GM18519 (cell line): Measurements from ENCODE around the gene CDYL.

Experiments
- ATAC-seq: cut with Tn5 transposase; IDR thresholded peaks from one replicate; pipeline ENCODE4 v1.9.1; 2021; ENCODE audit warnings: mild to moderate bottlenecking, moderate library complexity; ENCODE audit not compliant: unreplicated experiment, low FRiP score

The CDYL gene, protein sequence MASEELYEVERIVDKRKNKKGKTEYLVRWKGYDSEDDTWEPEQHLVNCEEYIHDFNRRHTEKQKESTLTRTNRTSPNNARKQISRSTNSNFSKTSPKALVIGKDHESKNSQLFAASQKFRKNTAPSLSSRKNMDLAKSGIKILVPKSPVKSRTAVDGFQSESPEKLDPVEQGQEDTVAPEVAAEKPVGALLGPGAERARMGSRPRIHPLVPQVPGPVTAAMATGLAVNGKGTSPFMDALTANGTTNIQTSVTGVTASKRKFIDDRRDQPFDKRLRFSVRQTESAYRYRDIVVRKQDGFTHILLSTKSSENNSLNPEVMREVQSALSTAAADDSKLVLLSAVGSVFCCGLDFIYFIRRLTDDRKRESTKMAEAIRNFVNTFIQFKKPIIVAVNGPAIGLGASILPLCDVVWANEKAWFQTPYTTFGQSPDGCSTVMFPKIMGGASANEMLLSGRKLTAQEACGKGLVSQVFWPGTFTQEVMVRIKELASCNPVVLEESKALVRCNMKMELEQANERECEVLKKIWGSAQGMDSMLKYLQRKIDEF

DNA sequence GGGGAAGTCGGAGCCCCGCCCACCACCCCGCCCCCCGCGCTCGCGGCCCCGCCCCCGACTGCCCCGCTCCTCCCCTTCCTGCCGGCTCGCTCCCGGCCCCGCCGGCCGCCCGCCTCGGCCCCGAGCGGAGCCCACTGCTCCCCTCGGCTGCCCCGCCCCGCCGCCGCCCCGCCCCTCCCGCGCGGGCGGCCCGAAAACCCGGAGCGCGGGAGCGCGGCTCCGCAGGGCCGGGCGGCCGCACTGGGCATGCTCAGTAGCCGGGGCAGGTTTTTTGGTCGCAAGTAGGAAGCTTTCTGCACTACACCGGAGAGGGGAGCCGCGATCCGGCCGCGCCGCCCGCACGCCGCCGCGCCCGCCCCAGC lies at the start of gene CDYL:
CDYL (plus strand) TSS at position 274 of the 362 bp plus-strand sequence. CDS start 380 bp downstream, outside the sequence.
- ATAC-seq: peak; percentile 54

DNA sequence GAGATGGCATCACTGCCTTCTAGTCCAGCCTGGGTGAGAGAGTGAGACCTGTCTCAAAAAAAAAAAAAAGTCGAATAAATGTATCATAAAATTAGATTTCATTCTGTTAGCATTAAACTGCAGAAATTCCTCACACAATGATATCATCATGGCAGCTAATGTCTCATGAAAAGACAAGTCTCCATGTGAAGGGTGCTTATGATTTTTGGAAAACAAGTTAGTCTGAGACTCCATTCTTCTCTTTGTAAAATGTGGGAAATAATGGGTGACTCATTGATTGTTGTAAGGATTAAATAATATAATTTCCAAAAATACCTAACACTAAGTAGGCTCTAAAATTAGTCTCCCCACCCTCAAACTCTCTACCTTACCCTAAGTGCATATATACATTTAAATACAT lies 49.6 kb upstream of the CDYL start:
- ATAC-seq: no peak

DNA sequence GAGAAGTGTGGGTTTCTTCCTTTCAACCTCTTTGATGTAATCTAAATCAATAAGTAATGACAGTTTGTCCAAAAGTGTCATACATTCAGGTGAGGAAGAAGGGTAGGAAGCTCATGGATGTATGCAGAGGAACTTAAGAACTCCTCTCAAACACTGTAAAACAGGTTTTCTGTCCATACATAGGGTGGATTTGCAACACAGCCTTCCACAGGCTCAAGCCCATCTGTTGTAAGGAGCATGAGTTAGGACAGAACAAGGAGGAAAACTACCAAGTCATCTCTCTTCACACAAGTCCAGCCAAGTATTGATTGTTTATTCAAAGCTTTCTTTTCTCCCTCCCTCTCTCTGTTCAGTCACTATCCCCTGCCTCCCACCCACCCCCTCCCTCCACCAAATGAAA lies 49.0 kb upstream of the CDYL start:
- ATAC-seq: no peak

DNA sequence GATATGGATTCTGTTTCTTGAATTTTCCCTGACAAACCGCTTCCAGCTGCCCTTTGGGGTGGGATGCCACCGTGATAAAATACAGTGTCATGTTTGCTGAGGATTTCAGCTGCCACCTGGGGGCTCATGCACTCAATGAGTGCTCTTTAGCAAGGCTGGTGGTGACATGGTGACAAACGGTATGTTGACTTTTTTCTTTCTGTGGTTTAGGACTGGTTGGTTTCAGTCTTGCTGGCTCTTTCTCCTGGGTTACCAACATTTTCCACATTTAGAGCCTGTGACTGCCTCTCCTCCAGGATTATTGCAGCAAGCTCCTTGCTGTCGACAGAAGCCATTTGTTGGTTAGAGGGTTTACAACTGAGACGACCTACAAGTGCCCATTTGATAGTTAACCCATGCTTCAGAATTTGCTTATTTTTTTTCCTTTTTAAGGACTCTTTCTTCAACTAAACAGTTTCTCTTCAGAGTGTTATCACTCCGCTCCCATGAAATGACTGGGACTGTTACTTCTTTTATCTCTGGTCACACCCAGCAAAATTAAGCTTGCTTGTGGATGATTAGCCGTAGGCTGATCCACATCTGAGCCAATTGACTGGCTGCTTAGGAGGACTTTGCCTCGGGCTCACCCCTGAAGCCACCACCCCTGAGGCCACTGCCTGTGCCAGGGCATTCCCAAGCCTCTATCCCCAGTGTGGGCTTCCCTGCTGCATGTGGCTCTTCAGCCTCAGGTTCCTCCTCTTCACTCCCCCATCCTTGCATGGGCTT lies 48.4 kb upstream of the CDYL start:
- ATAC-seq: no peak

DNA sequence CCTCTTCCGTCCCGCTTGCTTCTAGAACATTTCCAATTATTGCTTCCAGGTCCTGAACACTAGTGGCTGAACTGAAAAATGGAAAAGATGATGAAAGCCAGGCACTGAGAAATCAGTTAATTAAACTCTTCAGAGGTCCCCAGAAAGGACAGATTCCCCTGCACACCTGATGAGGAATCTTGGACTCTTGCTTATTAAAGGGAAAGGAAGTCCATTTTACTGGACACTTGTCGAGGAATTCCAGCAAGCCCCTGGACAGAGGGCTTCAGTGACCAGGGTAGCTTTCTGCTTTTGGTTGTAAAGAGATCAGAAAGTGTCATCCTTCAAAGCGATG lies 47.8 kb upstream of the CDYL start:
- ATAC-seq: no peak

DNA sequence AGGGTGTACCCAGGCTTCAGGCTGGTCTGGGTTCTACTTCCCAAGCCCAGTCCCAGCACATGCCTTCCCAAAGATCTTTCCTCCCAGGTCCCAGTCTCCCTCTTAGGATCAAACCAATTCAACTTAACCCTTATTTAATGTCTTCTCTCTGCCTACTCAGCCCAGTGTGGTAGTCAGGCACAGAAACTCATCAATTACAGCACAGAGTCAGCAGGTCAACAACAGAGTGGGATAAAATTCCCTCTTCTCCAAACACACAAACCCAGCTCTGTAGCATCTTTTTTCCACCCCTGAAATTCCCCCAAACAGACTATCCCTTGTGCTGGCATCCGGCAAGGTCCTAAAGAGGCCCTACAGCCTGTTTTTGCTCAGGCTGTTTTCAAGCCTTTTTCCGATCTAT lies 47.3 kb upstream of the CDYL start:
- ATAC-seq: no peak

DNA sequence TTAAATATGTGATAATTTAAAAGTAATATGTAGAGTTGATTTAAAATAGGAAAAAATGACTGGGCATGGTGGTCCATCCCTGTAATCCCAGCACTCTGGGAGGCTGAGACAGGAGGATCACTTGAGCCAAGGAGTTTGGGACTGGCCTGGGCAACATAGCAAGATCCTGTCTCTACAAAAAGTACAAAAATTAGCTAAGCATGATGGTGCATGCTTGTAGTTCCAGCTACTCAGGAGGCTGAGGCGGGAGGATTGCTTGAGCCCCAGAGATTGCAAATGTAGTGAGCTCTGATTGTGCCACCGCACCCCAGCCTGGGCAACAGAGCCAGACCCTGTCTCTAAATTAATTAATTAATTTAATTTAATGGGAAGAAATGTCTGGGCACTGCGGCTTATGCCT lies 44.2 kb upstream of the CDYL start:
- ATAC-seq: no peak

DNA sequence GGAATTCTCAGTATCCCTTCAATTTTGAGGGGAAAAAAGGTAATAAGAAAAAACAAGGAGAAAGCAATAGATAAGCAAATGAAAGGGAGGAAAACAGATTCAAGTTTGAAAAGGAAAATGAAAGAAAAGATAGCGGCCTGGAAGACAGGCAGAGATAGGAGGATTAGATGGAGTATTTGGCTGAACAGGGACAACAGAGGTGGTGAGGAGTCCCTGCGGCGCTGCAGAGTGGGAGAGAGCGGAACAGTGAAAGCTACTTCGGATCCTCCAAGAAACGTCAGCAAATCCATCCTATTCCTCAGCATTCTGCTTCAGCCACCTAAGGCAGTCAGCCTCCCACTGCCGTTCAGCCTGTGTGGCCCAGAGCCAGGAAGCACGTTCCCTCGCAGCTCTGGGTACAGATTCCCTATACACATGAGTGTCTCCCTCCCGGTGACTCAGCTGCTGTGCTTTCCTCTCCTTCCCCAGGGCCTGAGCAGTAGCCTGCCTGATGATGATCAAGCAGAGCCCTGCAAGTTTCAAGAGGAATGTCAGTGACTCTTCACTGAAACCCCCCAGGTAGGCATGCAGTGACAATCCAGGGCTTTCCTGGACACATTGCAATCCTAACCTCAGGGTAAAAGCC lies 43.4 kb upstream of the CDYL start:
- no peak for ATAC-seq

DNA sequence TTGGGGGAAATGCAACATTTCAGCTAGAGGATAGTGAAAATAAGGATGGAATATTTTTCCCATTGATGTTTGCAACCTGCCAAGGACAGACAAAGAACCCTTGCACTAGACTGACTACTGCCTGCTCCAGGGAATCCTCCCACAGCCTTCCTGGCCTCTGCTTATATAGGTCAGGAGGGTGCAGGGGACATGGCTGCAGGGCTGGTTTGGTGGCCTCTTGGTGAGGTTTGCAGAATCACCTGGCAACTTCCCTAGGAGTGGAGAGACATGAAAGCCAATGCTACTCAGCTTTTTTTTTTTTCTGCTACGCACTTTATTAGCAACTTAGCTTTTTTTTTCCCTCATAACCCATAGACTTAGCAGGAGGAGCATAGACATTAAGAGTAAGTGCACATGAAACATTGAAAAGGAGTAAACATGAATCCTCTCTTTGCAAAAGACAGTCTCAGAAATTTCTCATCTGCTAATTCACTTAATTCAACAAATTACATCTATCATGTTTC lies 39.8 kb upstream of the CDYL start:
- ATAC-seq: no peak

DNA sequence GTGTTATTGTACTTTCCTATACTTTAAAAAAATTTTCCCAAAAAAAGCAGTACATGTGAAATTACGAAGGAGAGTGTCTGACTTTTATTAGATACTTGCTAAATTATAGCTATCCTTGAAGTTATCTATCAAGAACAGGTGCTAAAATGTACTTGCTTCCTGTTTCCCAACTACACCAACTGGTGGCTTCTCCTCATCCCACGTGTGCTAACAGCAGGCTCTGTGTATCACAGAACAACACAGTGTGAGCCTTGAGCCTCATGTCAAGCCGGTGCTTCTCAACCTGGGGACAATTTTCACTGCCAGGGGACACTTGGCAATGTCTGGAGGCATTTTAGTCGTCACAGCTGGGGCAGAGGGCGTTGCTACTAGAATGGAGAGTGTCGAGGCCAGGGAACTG lies 36.2 kb upstream of the CDYL start:
- no peak for ATAC-seq

DNA sequence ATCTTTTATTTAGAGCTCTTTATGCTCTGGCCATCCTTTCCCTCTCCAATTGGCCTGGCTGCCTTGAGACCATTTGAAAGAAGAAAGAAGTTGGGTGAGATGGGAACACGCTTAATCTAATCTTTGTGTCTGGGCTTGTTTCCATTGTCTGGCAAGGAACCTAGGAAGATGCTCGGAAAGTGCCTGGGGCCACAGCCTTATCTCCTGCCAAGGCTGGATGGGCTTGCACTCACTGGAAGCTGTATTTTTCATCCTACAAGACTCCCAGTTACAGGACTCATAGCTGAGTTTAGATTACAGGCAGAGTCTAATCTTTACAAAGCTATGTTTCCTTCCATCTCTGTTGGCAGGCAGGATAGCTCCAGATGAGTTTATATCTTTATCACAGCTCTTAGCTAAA lies 33.1 kb upstream of the CDYL start:
- ATAC-seq: no peak

DNA sequence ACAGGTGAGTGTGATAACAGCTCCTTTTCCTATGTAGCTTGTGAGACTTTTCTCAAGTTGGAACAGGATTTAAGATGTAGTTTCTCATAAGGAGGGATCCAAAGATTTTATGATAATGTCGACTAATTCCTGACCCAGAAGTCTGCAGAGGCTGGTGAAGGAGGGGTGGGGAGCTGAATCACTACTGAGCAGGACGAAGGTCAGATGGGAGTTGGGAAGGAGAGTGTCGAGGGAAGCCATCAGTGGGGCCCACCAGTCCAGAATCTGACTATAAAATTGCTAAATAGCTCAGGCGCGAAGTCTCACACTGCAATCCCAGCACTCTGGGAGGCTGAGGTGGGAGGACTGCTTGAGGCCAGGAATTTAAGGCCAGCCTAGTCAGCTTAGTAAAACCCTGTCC lies 32.3 kb upstream of the CDYL start:
- no peak for ATAC-seq

DNA sequence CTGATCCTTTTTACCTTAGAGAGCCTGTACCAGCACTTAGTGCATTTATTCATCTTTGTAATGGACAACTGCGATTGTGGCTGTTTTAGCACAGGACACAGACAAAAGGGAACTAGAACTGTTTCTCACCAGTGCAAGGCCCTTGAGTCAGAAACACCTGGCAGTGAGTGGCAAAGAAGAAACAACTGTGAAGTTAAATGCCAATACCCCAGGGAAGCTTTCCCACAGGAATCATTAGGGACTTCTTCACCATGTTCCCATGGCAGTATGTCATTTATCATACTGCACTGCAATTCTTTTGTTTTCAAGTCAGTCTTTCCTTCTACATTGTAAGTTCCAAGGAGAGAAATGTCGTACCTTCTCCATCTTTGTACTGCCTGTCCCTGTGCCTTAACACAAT lies 28.6 kb upstream of the CDYL start:
- ATAC-seq: no peak

DNA sequence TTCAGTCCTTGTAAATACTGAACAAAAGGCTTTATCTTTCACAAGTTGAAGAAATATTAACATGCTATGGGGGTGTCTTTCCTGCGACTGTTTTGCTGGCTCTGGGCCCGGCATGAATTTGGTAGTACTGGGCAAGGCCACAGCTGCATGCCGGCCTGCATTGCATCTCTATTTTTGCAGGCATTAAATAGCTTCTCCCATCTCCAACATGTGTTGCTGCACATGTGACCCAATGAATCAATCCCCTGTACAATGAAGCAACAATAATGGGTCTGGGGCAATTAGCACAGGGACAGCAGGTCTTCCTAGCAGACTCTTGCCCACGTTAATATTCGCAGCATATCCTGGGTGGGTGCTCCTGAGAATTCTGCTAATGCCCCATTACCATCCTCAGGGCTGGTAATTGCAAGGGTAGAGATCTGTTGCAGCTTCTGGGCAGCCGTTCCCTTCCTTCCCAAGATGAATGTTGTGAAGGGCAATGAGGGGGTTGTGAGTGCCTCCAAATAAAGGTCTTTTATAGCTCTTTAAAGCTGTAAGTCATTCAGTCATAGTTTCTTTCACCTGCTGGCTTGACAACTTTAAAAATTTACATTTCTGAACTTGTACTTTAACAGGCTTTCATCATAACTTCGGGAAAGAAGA lies 24.3 kb upstream of the CDYL start:
- ATAC-seq: no peak

DNA sequence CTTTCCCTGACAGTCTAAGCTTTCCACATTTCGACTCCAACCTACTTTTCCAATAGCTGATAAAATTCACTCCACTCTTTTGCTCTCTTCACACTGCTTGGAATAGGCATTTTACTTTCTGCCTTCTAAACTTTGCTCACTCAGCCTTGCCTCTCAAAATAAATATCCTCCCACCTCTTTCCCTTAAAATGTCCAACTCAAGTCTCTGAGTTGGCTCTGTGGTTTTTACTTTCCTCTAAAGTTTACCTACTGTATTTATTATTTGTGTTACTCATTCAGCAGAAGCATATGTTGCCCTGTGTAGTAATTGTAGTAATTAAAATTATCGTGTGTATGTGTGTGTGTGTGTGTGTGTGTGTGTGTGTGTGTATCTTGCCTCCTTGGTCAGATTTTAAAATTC lies 20.0 kb upstream of the CDYL start:
- no peak for ATAC-seq

DNA sequence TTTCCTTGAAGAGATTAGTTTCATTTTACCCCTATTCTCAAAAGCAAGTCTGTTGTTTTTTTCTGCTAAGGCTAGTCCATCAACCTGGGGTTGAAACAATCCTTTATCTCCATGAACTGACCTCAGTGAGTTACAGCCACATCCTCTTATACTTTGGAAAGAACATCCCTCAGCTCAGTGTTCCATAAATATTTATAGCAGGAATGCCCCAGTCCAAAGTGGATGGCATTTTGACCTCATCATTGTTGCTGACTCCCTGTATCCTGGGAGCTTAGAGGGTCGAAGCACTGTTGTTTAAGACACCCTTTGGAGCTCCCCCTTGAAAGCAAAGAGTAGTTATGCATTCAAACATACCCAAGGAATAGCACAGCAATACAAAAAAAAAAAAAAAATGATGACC lies 16.2 kb upstream of the CDYL start:
- ATAC-seq: no peak

DNA sequence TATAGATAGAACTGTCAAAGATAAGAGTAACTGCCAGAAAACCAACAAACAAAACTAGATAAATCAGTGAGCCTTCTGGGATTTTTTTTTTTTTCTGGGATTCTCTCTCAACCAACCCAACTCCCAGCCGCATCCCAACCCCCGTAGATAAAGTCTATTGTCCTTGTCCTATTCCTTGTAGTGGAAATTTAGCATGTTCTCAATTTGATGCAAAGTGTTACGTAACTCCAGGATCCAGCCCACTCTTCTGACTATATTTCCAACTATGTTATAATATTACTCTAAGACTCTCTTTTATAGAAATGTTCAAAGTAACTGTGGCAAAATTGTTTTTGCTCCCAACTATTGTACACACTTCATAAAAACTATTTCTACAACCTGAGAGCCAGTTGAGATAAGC lies 15.4 kb upstream of the CDYL start:
- no peak for ATAC-seq

DNA sequence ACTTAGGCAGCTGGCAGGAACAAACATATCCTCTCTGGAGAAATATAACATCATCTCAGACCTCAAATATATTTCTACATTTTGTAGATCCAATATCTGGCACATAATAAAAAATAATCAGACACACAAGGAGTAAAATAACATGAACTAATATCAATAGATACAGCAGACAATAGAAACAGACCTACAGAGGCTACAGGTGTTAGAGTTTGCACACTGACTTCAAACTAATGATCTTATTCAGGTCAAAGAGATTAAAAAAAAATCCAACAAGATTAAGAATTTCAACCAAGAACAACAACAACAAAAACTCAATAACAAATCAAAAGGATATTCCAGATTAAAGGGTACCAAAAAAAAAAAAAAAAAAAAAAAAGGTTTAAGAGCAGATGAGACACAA lies 13.9 kb upstream of the CDYL start:
- ATAC-seq: no peak

DNA sequence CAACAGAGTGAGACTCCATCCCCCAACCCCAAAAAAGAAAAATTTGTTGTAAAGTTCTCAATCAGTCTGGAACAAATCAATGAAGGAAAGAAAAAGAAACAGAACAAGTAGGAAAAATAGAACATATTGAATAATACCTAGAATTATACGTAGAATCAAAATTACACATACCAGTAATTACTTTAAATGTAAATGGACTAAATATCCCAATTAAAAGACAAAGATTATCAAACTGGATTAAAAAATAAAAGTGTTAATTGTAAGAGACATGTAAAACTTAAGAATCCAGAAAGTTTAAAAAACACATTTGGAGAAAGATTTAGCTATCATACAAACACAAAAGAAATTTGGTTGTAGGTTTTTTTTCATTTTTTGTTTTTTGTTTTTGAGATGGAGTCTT lies 12.3 kb upstream of the CDYL start:
- ATAC-seq: no peak

DNA sequence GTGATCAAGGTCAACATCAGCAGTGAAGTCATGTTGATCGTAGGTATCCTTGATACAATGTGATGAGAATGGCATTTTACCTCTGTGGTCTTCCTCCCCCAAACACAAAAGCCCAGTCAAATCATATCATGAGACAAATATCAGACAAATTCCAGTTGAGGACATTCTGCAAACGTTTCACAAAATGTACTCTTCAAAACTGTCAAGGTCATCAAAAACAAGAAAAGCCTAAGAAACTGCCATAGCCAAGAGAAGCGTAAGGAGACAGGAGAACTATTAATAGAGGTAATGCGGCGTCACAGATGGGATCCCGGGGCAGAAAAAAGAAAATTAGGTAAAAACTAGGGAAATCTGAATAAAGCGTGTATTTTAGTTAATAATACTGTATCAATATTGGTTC lies 7.4 kb upstream of the CDYL start:
- no peak for ATAC-seq

DNA sequence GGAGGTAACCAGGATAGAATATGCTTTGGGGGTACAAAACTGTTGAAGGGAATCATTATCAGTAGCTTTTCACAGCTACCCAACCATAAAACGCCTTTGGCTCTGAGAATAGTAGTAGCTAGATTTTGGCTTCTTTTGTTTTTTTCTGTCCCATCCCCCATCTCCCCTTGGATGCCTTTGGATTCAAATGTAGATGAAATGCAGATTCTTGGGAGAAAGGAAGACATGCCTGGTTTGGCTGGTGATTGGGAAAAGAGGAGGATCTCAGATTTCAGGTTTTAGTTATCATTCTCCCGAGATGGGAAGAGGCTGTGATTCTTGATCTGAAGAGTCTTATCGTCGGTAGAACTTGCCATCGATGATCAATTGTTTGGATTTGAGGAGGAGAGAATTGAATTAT lies 3.5 kb upstream of the CDYL start:
- ATAC-seq: no peak
